Activated naive CD8-positive, alpha-beta T cell treated with anti-CD3 and anti-CD28 coated beads, Interleukin-2, amount 10 ng/mL, durations not matched to agents 7 days and 5 days (primary cell): ENCODE measurements around the gene TLK2. TPM values are rescaled to one million over a fixed set of nuclear protein-coding genes. Genes with fewer than 3 reads are reported as not detected.
"Not testable (repeated sequence)": the region's sequence is repeated elsewhere in the genome, so short reads cannot be mapped to it uniquely, and the experiment has no call there.

Experiments used
- ATAC-seq: fragments of 150-1000 bp; cut with Tn5 transposase; one replicate; pipeline ENCODE4 v1.10.0; 2021; ENCODE audit warnings: low read depth, moderate library complexity
- POLR2A ChIA-PET: fragments of 350-600 bp; sonication (Branson Sonifier 250); formaldehyde crosslinking; loops from one replicate; lab custom pipeline; 2021; ENCODE audit warnings: antibody characterized with exemption; lab: Charles Lee
- DNase-seq: peaks from one replicate; pipeline ENCODE4 v3.0.0; 2021
- H3K27ac Mint-ChIP-seq: one replicate; pipeline ENCODE4 v1.8.0; 2022; ENCODE audit warnings: mild to moderate bottlenecking, mixed read lengths
- H3K27me3 Mint-ChIP-seq: one replicate; pipeline ENCODE4 v1.8.0; 2022; ENCODE audit warnings: mild to moderate bottlenecking, moderate library complexity, mixed read lengths
- H3K36me3 Mint-ChIP-seq: one replicate; pipeline ENCODE4 v1.8.0; 2021; ENCODE audit warnings: mild to moderate bottlenecking, mixed read lengths
- H3K4me1 Mint-ChIP-seq: one replicate; pipeline ENCODE4 v1.8.0; 2021; ENCODE audit warnings: mixed read lengths
- H3K4me3 Mint-ChIP-seq: one replicate; pipeline ENCODE4 v1.8.0; 2022; ENCODE audit warnings: mild to moderate bottlenecking, moderate library complexity, mixed read lengths
- H3K9me3 Mint-ChIP-seq: one replicate; pipeline ENCODE4 v1.8.0; 2021; ENCODE audit warnings: mixed read lengths
- total RNA-seq, 2 experiments: library from RNA; stranded (reverse); gene quantifications; one replicate each; pipeline ENCODE4 v1.2.3, GENCODE V29; 2021

The TLK2 gene
- total RNA-seq, 2 experiments from 2014 or later: 47.1 to 59.3 TPM

GRCh38 chr17:62581764-62582163, 103.1 kb downstream of the TLK2 start:
- Mint-ChIP-seq H3K27ac (no peak overlapping the region), H3K27me3 (no peaks in the 10 kb centered on the region), H3K36me3 (peaks cover 26% of the 10 kb centered on the region), H3K4me1 (peaks cover 2% of the 10 kb centered on the region), H3K9me3 (no peaks in the 10 kb centered on the region), H3K4me3 (no peak overlapping the region)
- POLR2A ChIA-PET: no interaction called here
- DNase-seq (no peak), ATAC-seq (no peak)

GRCh38 chr17:62587554-62587953, 108.9 kb downstream of the TLK2 start:
- H3K27me3 Mint-ChIP-seq: no peaks in the 10 kb centered on the region
- H3K27ac Mint-ChIP-seq: peak overlapping the region; percentile 25
- peaks cover 2% of the 10 kb centered on the region for H3K4me1 Mint-ChIP-seq
- DNase-seq: no peak
- H3K36me3 Mint-ChIP-seq: peaks cover 19% of the 10 kb centered on the region
- no peak for ATAC-seq
- POLR2A ChIA-PET: no interaction called here
- no peaks in the 10 kb centered on the region for H3K9me3 Mint-ChIP-seq
- H3K4me3 Mint-ChIP-seq: no peak overlapping the region

GRCh38 chr17:62588109-62588508, 109.5 kb downstream of the TLK2 start:
- H3K27me3 Mint-ChIP-seq: no peaks in the 10 kb centered on the region

GRCh38 chr17:62591333-62591732, 112.7 kb downstream of the TLK2 start:
- Mint-ChIP-seq H3K36me3 (peaks cover 25% of the 10 kb centered on the region), H3K9me3 (no peaks in the 10 kb centered on the region), H3K27ac (no peak overlapping the region), H3K4me1 (peaks cover 2% of the 10 kb centered on the region), H3K4me3 (no peak overlapping the region), H3K27me3 (no peaks in the 10 kb centered on the region)
- POLR2A ChIA-PET: no interaction called here
- no peak for ATAC-seq
- DNase-seq: no peak

More at GRCh38 chr17:62588109-62588508, 109.5 kb downstream of the TLK2 start:
- peaks cover 2% of the 10 kb centered on the region for H3K4me1 Mint-ChIP-seq
- no peak overlapping the region for H3K4me3 Mint-ChIP-seq
- peaks cover 19% of the 10 kb centered on the region for H3K36me3 Mint-ChIP-seq
- no peak for ATAC-seq
- no peak for DNase-seq
- POLR2A ChIA-PET: no interaction called here
- H3K9me3 Mint-ChIP-seq: no peaks in the 10 kb centered on the region
- no peak overlapping the region for H3K27ac Mint-ChIP-seq

GRCh38 chr17:62591822-62592221, 113.2 kb downstream of the TLK2 start:
- H3K9me3 Mint-ChIP-seq, H3K27me3 Mint-ChIP-seq, H3K4me1 Mint-ChIP-seq, H3K27ac Mint-ChIP-seq, DNase-seq, H3K4me3 Mint-ChIP-seq, POLR2A ChIA-PET, ATAC-seq: not testable (repeated sequence)
- peaks cover 30% of the 10 kb centered on the region for H3K36me3 Mint-ChIP-seq

GRCh38 chr17:62592341-62593099, 113.9 kb downstream of the TLK2 start:
- H3K36me3 Mint-ChIP-seq: peaks cover 37% of the 10 kb centered on the region
- H3K27me3 Mint-ChIP-seq: no peaks in the 10 kb centered on the region
- no peak overlapping the region for H3K27ac Mint-ChIP-seq
- POLR2A ChIA-PET: interaction anchor here (0.6 kb wide), 1 partner anchor 21 kb away, joined by 5 read pairs; no protein-coding TSS in a partner anchor
- peaks cover 2% of the 10 kb centered on the region for H3K4me1 Mint-ChIP-seq
- H3K4me3 Mint-ChIP-seq: no peak overlapping the region
- ATAC-seq (no peak), DNase-seq (no peak)
- no peaks in the 10 kb centered on the region for H3K9me3 Mint-ChIP-seq

GRCh38 chr17:62595484-62595883, 116.9 kb downstream of the TLK2 start:
- Mint-ChIP-seq H3K4me3 (no peak overlapping the region), H3K4me1 (no peaks in the 10 kb centered on the region), H3K9me3 (no peaks in the 10 kb centered on the region), H3K27me3 (no peaks in the 10 kb centered on the region), H3K36me3 (peaks cover 44% of the 10 kb centered on the region), H3K27ac (no peak overlapping the region)
- ATAC-seq (no peak), DNase-seq (no peak)
- POLR2A ChIA-PET: no interaction called here

- Mint-ChIP-seq H3K27ac (no peak overlapping the region), H3K9me3 (no peaks in the 10 kb centered on the region), H3K4me1 (peaks cover 2% of the 10 kb centered on the region), H3K36me3 (peaks cover 46% of the 10 kb centered on the region), H3K27me3 (no peaks in the 10 kb centered on the region), H3K4me3 (no peak overlapping the region)
- ATAC-seq: no peak
- DNase-seq: no peak
- POLR2A ChIA-PET: no interaction called here
Measured at GRCh38 chr17:62596662-62597061, 118.0 kb downstream of the TLK2 start.

- Mint-ChIP-seq H3K4me1 (peaks cover 2% of the 10 kb centered on the region), H3K4me3 (no peak overlapping the region), H3K9me3 (no peaks in the 10 kb centered on the region), H3K36me3 (peaks cover 48% of the 10 kb centered on the region), H3K27me3 (no peaks in the 10 kb centered on the region), H3K27ac (no peak overlapping the region)
- no peak for ATAC-seq
- POLR2A ChIA-PET: no interaction called here
- DNase-seq: no peak
Measured at GRCh38 chr17:62597150-62597549, 118.5 kb downstream of the TLK2 start.

GRCh38 chr17:62597920-62598319, 119.3 kb downstream of the TLK2 start:
- H3K4me1 Mint-ChIP-seq: peaks cover 2% of the 10 kb centered on the region
- POLR2A ChIA-PET: no interaction called here
- DNase-seq (no peak), ATAC-seq (no peak)
- H3K9me3 Mint-ChIP-seq: no peaks in the 10 kb centered on the region
- H3K27ac Mint-ChIP-seq: no peak overlapping the region
- no peaks in the 10 kb centered on the region for H3K27me3 Mint-ChIP-seq
- peaks cover 47% of the 10 kb centered on the region for H3K36me3 Mint-ChIP-seq
- no peak overlapping the region for H3K4me3 Mint-ChIP-seq

- POLR2A ChIA-PET: no interaction called here
- H3K36me3 Mint-ChIP-seq: peaks cover 45% of the 10 kb centered on the region
- DNase-seq (no peak), ATAC-seq (no peak)
- H3K9me3 Mint-ChIP-seq: no peaks in the 10 kb centered on the region
- no peak overlapping the region for H3K4me3 Mint-ChIP-seq
- H3K27me3 Mint-ChIP-seq: no peaks in the 10 kb centered on the region
- H3K4me1 Mint-ChIP-seq: peaks cover 2% of the 10 kb centered on the region
- H3K27ac Mint-ChIP-seq: no peak overlapping the region
Measured at GRCh38 chr17:62599964-62600657, 121.5 kb downstream of the TLK2 start.

GRCh38 chr17:62600805-62601204, 122.2 kb downstream of the TLK2 start:
- Mint-ChIP-seq H3K4me1 (peaks cover 2% of the 10 kb centered on the region), H3K27ac (no peak overlapping the region)

GRCh38 chr17:62601471-62601870, 122.8 kb downstream of the TLK2 start:
- POLR2A ChIA-PET: no interaction called here

More at GRCh38 chr17:62600805-62601204, 122.2 kb downstream of the TLK2 start:
- POLR2A ChIA-PET: no interaction called here
- peaks cover 43% of the 10 kb centered on the region for H3K36me3 Mint-ChIP-seq
- no peak for DNase-seq
- H3K9me3 Mint-ChIP-seq: no peaks in the 10 kb centered on the region
- H3K4me3 Mint-ChIP-seq: no peak overlapping the region
- no peaks in the 10 kb centered on the region for H3K27me3 Mint-ChIP-seq
- ATAC-seq: no peak

GRCh38 chr17:62603783-62604182, 125.2 kb downstream of the TLK2 start:
- H3K4me3 Mint-ChIP-seq, DNase-seq, H3K4me1 Mint-ChIP-seq, H3K27ac Mint-ChIP-seq, H3K27me3 Mint-ChIP-seq, H3K9me3 Mint-ChIP-seq, POLR2A ChIA-PET, ATAC-seq: not testable (repeated sequence)
- H3K36me3 Mint-ChIP-seq: peaks cover 34% of the 10 kb centered on the region

More at GRCh38 chr17:62601471-62601870, 122.8 kb downstream of the TLK2 start:
- no peaks in the 10 kb centered on the region for H3K27me3 Mint-ChIP-seq
- no peak overlapping the region for H3K27ac Mint-ChIP-seq
- ATAC-seq (no peak), DNase-seq (no peak)
- no peaks in the 10 kb centered on the region for H3K9me3 Mint-ChIP-seq
- no peak overlapping the region for H3K4me3 Mint-ChIP-seq
- H3K4me1 Mint-ChIP-seq: peaks cover 4% of the 10 kb centered on the region
- peaks cover 42% of the 10 kb centered on the region for H3K36me3 Mint-ChIP-seq
